Osteoblast (primary cell): ENCODE data around the gene MMP20. TPM values are rescaled to one million over a fixed set of nuclear protein-coding genes. Genes with fewer than 3 reads are reported as not detected.

Experiments
- DNase-seq: peaks from one replicate; pipeline ENCODE4 v3.0.0; 2011; ENCODE audit warnings: low spot score, mixed read lengths; ENCODE audit not compliant: insufficient read length; ENCODE audit errors: missing footprints
- H2AFZ ChIP-seq: 2 replicates; pipeline ENCODE4 v1.6.0; 2011; ENCODE audit warnings: mild to moderate bottlenecking, low read length
- H3K27ac ChIP-seq: 2 replicates; pipeline ENCODE4 v1.5.1; 2011; ENCODE audit warnings: mild to moderate bottlenecking, low read depth, low read length, moderate library complexity
- H3K27me3 ChIP-seq: 2 replicates; pipeline ENCODE4 v1.6.0; 2012; ENCODE audit warnings: mild to moderate bottlenecking, control low read depth, inconsistent platforms, low read length, moderate library complexity; ENCODE audit not compliant: insufficient read depth
- H3K36me3 ChIP-seq: 2 replicates; pipeline ENCODE4 v1.5.1; 2011; ENCODE audit warnings: mild to moderate bottlenecking, low read length, control low read depth, moderate library complexity; ENCODE audit not compliant: insufficient read depth
- H3K4me1 ChIP-seq: 2 replicates; pipeline ENCODE4 v1.5.1; 2011; ENCODE audit warnings: mild to moderate bottlenecking, low read length, control low read depth, moderate library complexity; ENCODE audit not compliant: insufficient read depth
- H3K4me2 ChIP-seq: 2 replicates; pipeline ENCODE4 v1.6.0; 2011; ENCODE audit warnings: mild to moderate bottlenecking, low read length; ENCODE audit not compliant: insufficient read depth
- H3K4me3 ChIP-seq: fragments of 200-600 bp; sonication (generic); 3 replicates; pipeline ENCODE4 v1.5.1; 2012; ENCODE audit warnings: mild to moderate bottlenecking, low read length, inconsistent platforms; ENCODE audit not compliant: insufficient read depth
- H3K79me2 ChIP-seq: 2 replicates; pipeline ENCODE4 v1.6.0; 2012; ENCODE audit warnings: mild to moderate bottlenecking, low read length, control low read depth, inconsistent platforms; ENCODE audit not compliant: insufficient read depth
- H3K9me3 ChIP-seq: 2 replicates; pipeline ENCODE4 v1.5.1; 2011; ENCODE audit warnings: low read depth, low read length, control low read depth
- H4K20me1 ChIP-seq: 2 replicates; pipeline ENCODE4 v1.6.0; 2012; ENCODE audit warnings: mild to moderate bottlenecking, low read length, control low read depth; ENCODE audit not compliant: insufficient read depth
- total RNA-seq: library from RNA; depleted of rRNA; stranded (reverse); fragments of >200 nt; gene quantifications from 2 replicates; pipeline ENCODE4 v1.2.3, GENCODE V29; 2012
- TF ChIP-seq, protein P1 (sequence below): IDR thresholded peaks from 2 replicates; pipeline ENCODE4 v1.5.1; 2011; ENCODE audit warnings: mild to moderate bottlenecking, low read depth, low read length, moderate library complexity; ENCODE audit errors: extremely low read depth

The MMP20 gene
- total RNA-seq, 1 donor: not detected

DNA sequence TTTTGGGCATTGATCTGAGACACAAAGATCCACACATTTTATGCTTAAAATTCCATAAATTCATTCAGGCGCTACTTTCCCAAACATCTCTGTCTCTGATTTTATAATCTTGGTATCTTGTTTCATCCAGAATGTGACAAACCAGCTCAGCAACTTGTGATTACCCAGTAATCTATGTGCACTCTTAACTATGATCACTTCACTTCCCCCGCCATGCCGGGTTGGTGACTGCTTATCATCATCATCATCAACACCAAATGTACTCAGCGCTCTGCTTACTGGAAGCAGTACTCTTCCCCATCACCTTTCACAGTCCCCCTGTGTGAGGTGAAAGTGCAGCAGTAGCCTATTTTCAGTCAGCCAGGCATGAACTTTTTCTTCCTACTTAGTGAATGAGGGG, 79.4 kb downstream of the MMP20 start:
- Histone ChIP-seq H4K20me1 (no peaks in the 10 kb centered on the region), H3K27me3 (no peaks in the 10 kb centered on the region), H2AFZ (no peak overlapping the region), H3K36me3 (no peaks in the 10 kb centered on the region), H3K9me3 (no peaks in the 10 kb centered on the region), H3K4me3 (no peak overlapping the region), H3K4me1 (no peaks in the 10 kb centered on the region), H3K4me2 (no peak overlapping the region), H3K27ac (no peak overlapping the region), H3K79me2 (no peaks in the 10 kb centered on the region)
- TF ChIP-seq, protein P1, sequence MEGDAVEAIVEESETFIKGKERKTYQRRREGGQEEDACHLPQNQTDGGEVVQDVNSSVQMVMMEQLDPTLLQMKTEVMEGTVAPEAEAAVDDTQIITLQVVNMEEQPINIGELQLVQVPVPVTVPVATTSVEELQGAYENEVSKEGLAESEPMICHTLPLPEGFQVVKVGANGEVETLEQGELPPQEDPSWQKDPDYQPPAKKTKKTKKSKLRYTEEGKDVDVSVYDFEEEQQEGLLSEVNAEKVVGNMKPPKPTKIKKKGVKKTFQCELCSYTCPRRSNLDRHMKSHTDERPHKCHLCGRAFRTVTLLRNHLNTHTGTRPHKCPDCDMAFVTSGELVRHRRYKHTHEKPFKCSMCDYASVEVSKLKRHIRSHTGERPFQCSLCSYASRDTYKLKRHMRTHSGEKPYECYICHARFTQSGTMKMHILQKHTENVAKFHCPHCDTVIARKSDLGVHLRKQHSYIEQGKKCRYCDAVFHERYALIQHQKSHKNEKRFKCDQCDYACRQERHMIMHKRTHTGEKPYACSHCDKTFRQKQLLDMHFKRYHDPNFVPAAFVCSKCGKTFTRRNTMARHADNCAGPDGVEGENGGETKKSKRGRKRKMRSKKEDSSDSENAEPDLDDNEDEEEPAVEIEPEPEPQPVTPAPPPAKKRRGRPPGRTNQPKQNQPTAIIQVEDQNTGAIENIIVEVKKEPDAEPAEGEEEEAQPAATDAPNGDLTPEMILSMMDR: no peak
- DNase-seq: no peak

- H3K4me1 ChIP-seq: no peaks in the 10 kb centered on the region
- no peaks in the 10 kb centered on the region for H3K79me2 ChIP-seq
- DNase-seq: no peak
- TF ChIP-seq, protein P1: no peak
- no peak overlapping the region for H3K4me3 ChIP-seq
- no peak overlapping the region for H3K4me2 ChIP-seq
- H3K27ac ChIP-seq: no peak overlapping the region
- no peak overlapping the region for H2AFZ ChIP-seq
- no peaks in the 10 kb centered on the region for H4K20me1 ChIP-seq
- H3K36me3 ChIP-seq: no peaks in the 10 kb centered on the region
- H3K9me3 ChIP-seq: no peaks in the 10 kb centered on the region
- H3K27me3 ChIP-seq: no peaks in the 10 kb centered on the region
Measured at GRCh38 chr11:102544594-102544993, 80.5 kb downstream of the MMP20 start.

- no peak overlapping the region for H3K27ac ChIP-seq
- H3K79me2 ChIP-seq: no peaks in the 10 kb centered on the region
- no peak overlapping the region for H3K4me2 ChIP-seq
- H2AFZ ChIP-seq: no peak overlapping the region
- no peaks in the 10 kb centered on the region for H3K27me3 ChIP-seq
- TF ChIP-seq, protein P1: no peak
- no peaks in the 10 kb centered on the region for H3K9me3 ChIP-seq
- no peaks in the 10 kb centered on the region for H3K36me3 ChIP-seq
- H3K4me1 ChIP-seq: no peaks in the 10 kb centered on the region
- H4K20me1 ChIP-seq: no peaks in the 10 kb centered on the region
- no peak overlapping the region for H3K4me3 ChIP-seq
- DNase-seq: no peak
Measured at GRCh38 chr11:102539567-102539966, 85.6 kb downstream of the MMP20 start.

DNA sequence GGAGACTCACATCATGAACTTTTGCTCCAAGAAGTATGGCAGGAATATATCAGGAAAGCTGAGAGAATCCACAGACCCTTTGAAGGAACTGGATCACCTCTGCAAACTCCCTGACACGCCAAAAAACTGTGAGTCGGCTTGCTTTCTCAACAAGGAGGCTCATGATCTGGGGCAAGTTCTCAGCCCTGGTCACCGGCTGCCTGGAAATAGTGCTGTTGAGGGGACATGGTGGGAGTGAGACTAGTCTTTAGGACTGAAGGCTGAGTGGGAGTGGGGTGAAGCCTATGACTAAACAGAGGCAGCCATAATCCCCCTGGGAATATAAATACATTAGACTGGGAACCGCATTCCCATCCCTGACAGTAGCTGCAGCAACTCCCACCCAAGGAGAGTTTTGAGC, 86.2 kb downstream of the MMP20 start:
- Histone ChIP-seq H3K4me1 (no peaks in the 10 kb centered on the region), H4K20me1 (no peaks in the 10 kb centered on the region), H3K36me3 (no peaks in the 10 kb centered on the region), H2AFZ (no peak overlapping the region), H3K79me2 (no peaks in the 10 kb centered on the region), H3K27ac (no peak overlapping the region), H3K4me3 (no peak overlapping the region), H3K4me2 (no peak overlapping the region), H3K27me3 (no peaks in the 10 kb centered on the region), H3K9me3 (no peaks in the 10 kb centered on the region)
- no peak for DNase-seq
- TF ChIP-seq, protein P1: no peak
